Activated naive CD4-positive, alpha-beta T cell treated with anti-CD3 and anti-CD28 coated beads, Interleukin-2, amount 10 ng/mL, durations not matched to agents 7 days and 5 days (primary cell): ENCODE data around the gene PLPPR1.

Experiments
- CTCF ChIA-PET: fragments of 350-600 bp; sonication (Branson Sonifier 250); formaldehyde crosslinking; loops from one replicate; lab custom pipeline; 2021; ENCODE audit warnings: antibody characterized with exemption; lab: Charles Lee
- DNase-seq: peaks from one replicate; pipeline ENCODE4 v3.0.0-alpha.2; 2020
- H3K27ac Mint-ChIP-seq: one replicate; pipeline ENCODE4 v1.8.0; 2021; ENCODE audit warnings: mild to moderate bottlenecking, moderate library complexity, mixed read lengths
- H3K27me3 Mint-ChIP-seq: one replicate; pipeline ENCODE4 v1.8.0; 2021; ENCODE audit warnings: mild to moderate bottlenecking, mixed read lengths
- H3K36me3 Mint-ChIP-seq: one replicate; pipeline ENCODE4 v1.8.0; 2021; ENCODE audit warnings: mixed read lengths
- H3K4me1 Mint-ChIP-seq: one replicate; pipeline ENCODE4 v1.8.0; 2021; ENCODE audit warnings: mixed read lengths
- H3K4me3 Mint-ChIP-seq: one replicate; pipeline ENCODE4 v1.8.0; 2021; ENCODE audit warnings: mild to moderate bottlenecking, moderate library complexity, mixed read lengths
- H3K9me3 Mint-ChIP-seq: one replicate; pipeline ENCODE4 v1.8.0; 2021; ENCODE audit warnings: mixed read lengths

PLPPR1 gene

DNA sequence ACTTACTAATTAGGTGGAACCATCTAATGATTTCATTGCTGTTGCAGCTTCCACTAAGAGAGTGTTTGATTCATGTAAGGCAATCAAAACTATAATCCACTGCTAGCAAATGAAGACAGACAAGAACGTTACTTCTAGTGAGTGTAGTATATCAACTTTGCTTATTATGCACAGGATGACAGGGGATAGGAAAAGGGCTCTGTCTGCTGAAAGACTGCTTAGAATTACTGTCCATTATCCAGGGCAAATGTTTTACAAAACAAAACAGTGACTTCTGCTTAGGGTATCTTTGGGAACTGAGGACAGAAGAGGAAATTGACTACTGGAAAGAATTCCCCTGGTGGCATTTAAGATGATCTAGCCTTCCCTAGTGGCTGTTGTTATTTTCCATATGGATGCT is 40.2 kb downstream of the PLPPR1 start:
- H3K4me1 Mint-ChIP-seq: no peaks in the 10 kb centered on the region
- no peaks in the 10 kb centered on the region for H3K9me3 Mint-ChIP-seq
- no peaks in the 10 kb centered on the region for H3K27me3 Mint-ChIP-seq
- no peaks in the 10 kb centered on the region for H3K36me3 Mint-ChIP-seq
- CTCF ChIA-PET: no interaction called here
- DNase-seq: no peak
- no peak overlapping the region for H3K4me3 Mint-ChIP-seq
- H3K27ac Mint-ChIP-seq: no peak overlapping the region

DNA sequence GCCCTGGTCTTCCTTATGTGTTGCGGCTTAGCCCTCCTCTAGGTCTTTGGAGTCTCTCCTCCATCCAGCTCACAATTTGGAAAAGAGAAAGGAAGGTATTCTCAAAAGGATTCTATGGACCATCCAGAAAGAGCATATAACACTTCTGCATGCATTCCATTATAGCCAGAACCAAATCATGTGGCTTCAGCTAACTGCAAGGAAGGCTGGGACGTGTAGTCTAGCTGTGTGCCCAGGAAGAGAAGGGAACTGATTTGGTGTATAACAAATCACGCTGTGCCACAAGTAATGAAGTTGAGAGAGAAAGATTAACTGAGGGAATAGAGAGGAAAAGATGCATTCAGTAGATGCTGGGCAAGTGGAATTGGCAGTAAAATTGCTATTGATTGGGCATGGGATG is 43.7 kb downstream of the PLPPR1 start:
- H3K27me3 Mint-ChIP-seq: no peaks in the 10 kb centered on the region
- H3K36me3 Mint-ChIP-seq: no peaks in the 10 kb centered on the region
- no peak overlapping the region for H3K4me3 Mint-ChIP-seq
- H3K4me1 Mint-ChIP-seq: no peaks in the 10 kb centered on the region
- CTCF ChIA-PET: no interaction called here
- no peaks in the 10 kb centered on the region for H3K9me3 Mint-ChIP-seq
- DNase-seq: no peak
- no peak overlapping the region for H3K27ac Mint-ChIP-seq

DNA sequence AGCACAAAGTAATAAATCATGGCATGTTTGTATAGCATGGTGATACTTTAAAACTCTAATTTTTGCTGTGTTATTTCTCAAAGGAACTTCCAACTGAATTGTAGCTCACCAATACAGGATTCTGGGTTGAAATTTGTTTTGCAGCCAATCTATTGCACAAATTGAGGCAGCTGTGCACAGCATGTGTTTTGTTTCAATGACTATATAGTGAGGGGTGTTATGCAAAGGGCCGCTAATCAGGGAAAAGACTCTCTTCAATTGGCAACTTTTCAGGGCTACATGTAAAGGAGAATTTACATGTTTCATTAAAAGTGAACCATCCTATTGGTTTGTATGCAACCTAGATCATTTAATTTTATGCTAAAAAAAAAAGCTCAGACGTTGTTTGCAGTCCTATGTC is 44.6 kb downstream of the PLPPR1 start:
- Mint-ChIP-seq H3K36me3 (no peaks in the 10 kb centered on the region), H3K9me3 (no peaks in the 10 kb centered on the region), H3K4me3 (no peak overlapping the region), H3K27ac (no peak overlapping the region), H3K27me3 (no peaks in the 10 kb centered on the region), H3K4me1 (no peaks in the 10 kb centered on the region)
- CTCF ChIA-PET: no interaction called here
- no peak for DNase-seq

- H3K27ac Mint-ChIP-seq: no peak overlapping the region
- H3K4me1 Mint-ChIP-seq: no peaks in the 10 kb centered on the region
- H3K36me3 Mint-ChIP-seq: no peaks in the 10 kb centered on the region
- no peaks in the 10 kb centered on the region for H3K27me3 Mint-ChIP-seq
- no peaks in the 10 kb centered on the region for H3K9me3 Mint-ChIP-seq
- DNase-seq: no peak
- H3K4me3 Mint-ChIP-seq: no peak overlapping the region
- CTCF ChIA-PET: no interaction called here
These were observed 53.1 kb downstream of the PLPPR1 start for GRCh38 chr9:101081641-101082040.

DNA sequence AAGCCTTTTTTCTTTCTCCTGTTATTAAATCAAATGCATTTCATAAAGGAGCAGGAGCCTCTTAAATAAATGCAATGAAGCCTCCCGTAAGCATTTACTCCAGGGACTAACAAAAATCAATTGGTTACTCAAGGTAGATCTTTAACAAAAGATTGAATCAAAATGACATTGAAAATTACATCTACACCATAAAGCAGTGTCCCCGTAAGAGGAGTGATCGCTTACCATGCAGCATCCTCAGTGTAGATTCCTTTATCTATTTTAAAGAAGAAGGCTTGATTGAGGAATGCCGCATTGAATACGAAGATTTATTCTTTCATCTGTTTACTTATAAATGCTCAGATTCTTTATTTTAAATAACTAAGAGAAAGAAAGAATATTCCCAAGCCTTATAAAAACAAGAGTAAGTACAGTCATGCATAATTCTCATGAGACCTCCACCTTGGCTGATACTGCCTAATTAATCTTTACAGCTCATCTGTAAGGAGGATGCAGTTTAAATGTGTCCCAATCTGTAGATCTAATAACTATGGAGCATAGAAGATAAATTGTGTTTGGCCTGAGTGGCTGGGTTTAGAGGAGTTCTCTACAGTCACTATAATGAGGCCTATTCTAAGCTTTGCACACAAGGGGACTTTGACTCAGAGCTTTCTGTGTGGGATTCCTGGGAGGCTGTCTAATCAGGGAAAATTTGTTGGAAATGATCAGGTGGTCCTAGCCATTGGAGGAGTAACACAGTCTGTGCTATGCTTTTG is 55.1 kb downstream of the PLPPR1 start:
- DNase-seq: no peak
- Mint-ChIP-seq H3K9me3 (no peaks in the 10 kb centered on the region), H3K36me3 (no peaks in the 10 kb centered on the region), H3K4me3 (no peak overlapping the region), H3K27me3 (no peaks in the 10 kb centered on the region), H3K4me1 (no peaks in the 10 kb centered on the region), H3K27ac (no peak overlapping the region)
- CTCF ChIA-PET: no interaction called here

DNA sequence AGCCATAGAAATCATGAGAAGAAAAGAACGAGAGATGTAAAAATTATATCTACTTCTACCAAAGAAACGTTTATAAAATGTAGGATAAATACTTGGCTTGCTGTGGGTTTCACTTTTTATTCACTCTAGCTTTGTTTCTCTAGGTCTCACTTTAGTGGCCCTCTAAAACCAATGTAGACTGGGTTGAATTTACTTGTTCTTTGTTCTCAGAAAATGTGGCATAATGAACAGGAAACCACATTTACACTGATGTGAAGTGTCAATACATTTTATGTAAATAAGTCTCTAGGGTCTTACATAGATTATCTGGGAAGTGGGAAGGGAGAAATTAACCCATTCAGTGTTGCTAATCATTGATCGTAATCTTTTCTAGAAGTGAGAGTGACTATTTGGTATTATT is 58.9 kb downstream of the PLPPR1 start:
- H3K27me3 Mint-ChIP-seq: no peaks in the 10 kb centered on the region

DNA sequence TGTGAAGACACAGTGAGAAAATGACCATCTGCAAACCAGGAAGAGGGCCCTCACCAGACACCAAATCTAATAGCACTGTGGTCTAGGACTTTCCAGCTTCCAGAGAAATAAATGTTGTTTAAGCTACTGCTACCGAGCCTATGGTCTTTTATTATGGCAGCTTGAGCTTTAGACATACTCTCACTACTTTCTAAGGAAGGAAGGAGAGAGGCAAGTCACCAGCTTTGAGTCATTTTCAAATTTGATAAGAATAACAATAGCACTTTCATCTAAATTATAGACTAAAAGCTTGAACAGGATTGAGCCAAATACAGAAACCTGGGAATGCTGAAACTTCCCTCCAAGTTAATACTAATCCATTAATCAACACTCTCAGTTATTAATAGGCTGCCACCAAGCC is 64.4 kb downstream of the PLPPR1 start:
- CTCF ChIA-PET: no interaction called here
- DNase-seq: no peak
- Mint-ChIP-seq H3K27me3 (no peaks in the 10 kb centered on the region), H3K4me1 (no peaks in the 10 kb centered on the region), H3K4me3 (no peak overlapping the region), H3K36me3 (no peaks in the 10 kb centered on the region), H3K27ac (no peak overlapping the region), H3K9me3 (no peaks in the 10 kb centered on the region)

More for the DNA sequence above, 58.9 kb downstream of the PLPPR1 start:
- Mint-ChIP-seq H3K9me3 (no peaks in the 10 kb centered on the region), H3K4me3 (no peak overlapping the region), H3K36me3 (no peaks in the 10 kb centered on the region), H3K27ac (no peak overlapping the region), H3K4me1 (no peaks in the 10 kb centered on the region)
- DNase-seq: no peak
- CTCF ChIA-PET: no interaction called here

DNA sequence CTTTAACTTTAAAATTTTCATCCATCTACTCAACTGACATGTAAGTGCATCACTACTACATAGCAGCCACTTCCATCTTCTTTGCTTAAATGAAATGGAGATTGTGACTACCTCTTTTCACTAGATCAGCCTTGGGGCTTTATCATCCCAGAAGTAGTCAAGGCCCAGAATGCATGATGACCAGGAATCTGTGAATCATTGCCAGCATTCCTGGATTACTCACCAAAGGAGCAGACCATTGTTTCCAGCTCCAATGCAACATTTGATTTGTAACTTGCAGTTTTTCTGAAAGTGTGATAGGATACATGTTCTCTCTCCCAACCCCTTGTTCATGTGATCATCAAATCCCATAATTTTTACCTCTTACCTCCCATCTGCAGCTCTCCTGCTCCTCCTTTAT is 65.1 kb downstream of the PLPPR1 start:
- no peaks in the 10 kb centered on the region for H3K4me1 Mint-ChIP-seq
- no peaks in the 10 kb centered on the region for H3K9me3 Mint-ChIP-seq
- H3K4me3 Mint-ChIP-seq: no peak overlapping the region
- no peaks in the 10 kb centered on the region for H3K27me3 Mint-ChIP-seq
- no peak for DNase-seq
- CTCF ChIA-PET: no interaction called here
- H3K27ac Mint-ChIP-seq: no peak overlapping the region
- H3K36me3 Mint-ChIP-seq: no peaks in the 10 kb centered on the region

DNA sequence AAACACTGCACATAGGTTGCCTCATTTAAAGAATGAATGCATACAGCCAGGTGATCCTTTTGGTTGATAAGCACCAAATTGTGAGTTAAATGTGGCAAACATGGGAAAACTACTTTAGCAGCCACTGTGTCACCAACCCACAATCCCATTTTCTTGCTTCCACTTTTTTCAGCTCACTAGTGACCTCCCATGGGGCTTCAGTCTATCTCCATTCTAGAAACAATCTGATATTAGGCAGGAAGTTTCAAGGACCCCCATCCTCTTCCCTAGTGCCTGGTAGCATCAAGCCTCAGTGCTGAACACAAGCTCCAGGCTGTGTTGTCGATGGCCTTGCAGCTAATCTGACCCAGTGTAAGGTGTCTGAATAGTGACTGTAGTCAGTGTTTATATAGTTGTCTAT is 66.2 kb downstream of the PLPPR1 start:
- no peak overlapping the region for H3K27ac Mint-ChIP-seq
- H3K36me3 Mint-ChIP-seq: no peaks in the 10 kb centered on the region
- no peaks in the 10 kb centered on the region for H3K4me1 Mint-ChIP-seq
- DNase-seq: no peak
- no peak overlapping the region for H3K4me3 Mint-ChIP-seq
- H3K27me3 Mint-ChIP-seq: no peaks in the 10 kb centered on the region
- CTCF ChIA-PET: interaction anchor here (1.0 kb wide), 1 partner anchor 19 kb away, joined by 3 read pairs; no protein-coding TSS in a partner anchor
- no peaks in the 10 kb centered on the region for H3K9me3 Mint-ChIP-seq

GRCh38 chr9:101097210-101097609 is 68.7 kb downstream of the PLPPR1 start:
- CTCF ChIA-PET: no interaction called here

DNA sequence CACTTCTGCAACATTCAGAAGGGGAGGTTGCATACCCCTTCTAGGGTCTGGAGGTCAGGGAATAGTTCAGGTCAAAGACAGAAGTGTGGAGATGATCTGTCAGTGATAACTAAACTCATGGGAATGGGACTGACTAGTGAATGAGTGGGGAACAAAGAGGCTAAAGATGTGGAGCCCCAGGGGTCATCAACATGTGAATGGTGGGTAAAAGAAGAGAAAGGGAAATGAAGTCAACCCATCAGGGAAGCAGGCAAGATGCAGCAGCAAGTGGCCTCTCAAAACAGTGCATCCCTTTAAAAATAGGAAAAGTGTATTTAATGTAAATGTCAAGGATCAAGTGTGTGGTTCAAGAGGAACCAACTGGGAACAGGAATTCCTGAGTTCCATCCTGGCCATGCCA is 69.9 kb downstream of the PLPPR1 start:
- no peaks in the 10 kb centered on the region for H3K4me1 Mint-ChIP-seq
- H3K27ac Mint-ChIP-seq: no peak overlapping the region
- CTCF ChIA-PET: no interaction called here
- no peak for DNase-seq
- no peaks in the 10 kb centered on the region for H3K27me3 Mint-ChIP-seq
- no peaks in the 10 kb centered on the region for H3K9me3 Mint-ChIP-seq
- H3K4me3 Mint-ChIP-seq: no peak overlapping the region
- no peaks in the 10 kb centered on the region for H3K36me3 Mint-ChIP-seq

More at GRCh38 chr9:101097210-101097609, 68.7 kb downstream of the PLPPR1 start:
- Mint-ChIP-seq H3K4me1 (no peaks in the 10 kb centered on the region), H3K9me3 (no peaks in the 10 kb centered on the region), H3K27ac (no peak overlapping the region), H3K27me3 (no peaks in the 10 kb centered on the region), H3K36me3 (no peaks in the 10 kb centered on the region), H3K4me3 (no peak overlapping the region)
- no peak for DNase-seq

- Mint-ChIP-seq H3K9me3 (peaks cover 2% of the 10 kb centered on the region), H3K27ac (no peak overlapping the region), H3K4me1 (no peaks in the 10 kb centered on the region), H3K4me3 (no peak overlapping the region), H3K36me3 (no peaks in the 10 kb centered on the region), H3K27me3 (peaks cover 3% of the 10 kb centered on the region)
- DNase-seq: no peak
- CTCF ChIA-PET: no interaction called here
These were observed 85.8 kb downstream of the PLPPR1 start for GRCh38 chr9:101114317-101114716.

- DNase-seq: no peak
- Mint-ChIP-seq H3K27ac (no peak overlapping the region), H3K4me1 (no peaks in the 10 kb centered on the region), H3K36me3 (no peaks in the 10 kb centered on the region), H3K9me3 (no peaks in the 10 kb centered on the region), H3K27me3 (peaks cover 3% of the 10 kb centered on the region), H3K4me3 (no peak overlapping the region)
- CTCF ChIA-PET: no interaction called here
These were observed 86.6 kb downstream of the PLPPR1 start for GRCh38 chr9:101115102-101115501.

DNA sequence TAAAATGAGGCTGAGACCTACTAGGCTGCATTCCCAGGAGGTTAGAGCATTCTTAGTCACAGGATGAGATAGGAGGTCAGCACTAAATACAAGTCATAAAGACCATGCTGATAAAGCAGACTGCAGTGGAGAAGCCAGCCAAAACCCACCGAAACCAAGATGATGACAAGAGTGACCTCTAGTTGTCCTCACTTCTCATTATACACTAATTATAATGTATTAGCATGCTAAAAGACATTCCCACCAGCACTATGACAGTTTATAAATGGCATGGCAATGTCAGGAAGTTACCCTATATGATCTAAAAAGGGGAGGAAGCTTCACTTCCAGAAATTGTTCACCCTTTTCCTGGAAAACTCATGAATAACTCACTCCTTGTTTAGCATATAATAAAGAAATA is 88.6 kb downstream of the PLPPR1 start:
- H3K27ac Mint-ChIP-seq: no peak overlapping the region
- CTCF ChIA-PET: no interaction called here

DNA sequence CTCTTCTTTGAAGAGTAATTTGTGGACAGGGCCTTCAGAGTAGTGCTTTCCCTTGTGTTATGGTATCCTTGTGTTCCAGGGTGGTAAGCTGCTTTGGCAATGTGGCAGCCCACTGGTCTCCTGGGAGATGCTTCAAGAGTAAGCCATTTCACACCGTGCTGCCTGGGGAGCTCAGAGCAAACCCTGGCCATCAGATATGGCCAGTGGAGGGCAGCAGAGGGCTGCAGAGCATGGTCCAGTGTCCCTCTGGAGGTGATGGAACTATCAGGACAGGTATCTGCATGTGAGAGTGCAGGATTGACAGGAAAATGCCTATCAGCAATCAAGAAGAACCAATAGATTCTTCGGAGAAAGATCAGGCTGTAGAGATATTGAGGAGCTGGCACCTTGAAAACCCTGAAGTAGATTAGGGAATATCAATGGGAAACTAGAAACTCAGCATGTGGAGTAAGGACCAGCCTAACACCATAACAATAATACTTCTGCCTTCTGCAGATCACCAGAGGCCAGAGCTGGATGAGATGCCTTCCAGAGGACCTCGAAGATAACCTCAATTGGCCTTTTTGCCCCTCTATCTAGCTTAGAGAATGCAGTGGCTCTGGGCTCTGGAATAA is 90.8 kb downstream of the PLPPR1 start:
- H3K9me3 Mint-ChIP-seq: no peaks in the 10 kb centered on the region
- H3K4me1 Mint-ChIP-seq: no peaks in the 10 kb centered on the region
- CTCF ChIA-PET: interaction anchor here (0.6 to 1.5 kb wide), 7 partner anchors 20 to 1477 kb away, joined by 3 to 10 read pairs (median 3); no protein-coding TSS in a partner anchor
- H3K36me3 Mint-ChIP-seq: no peaks in the 10 kb centered on the region
- H3K27me3 Mint-ChIP-seq: peaks cover 3% of the 10 kb centered on the region
- DNase-seq: peak; percentile 24
- H3K27ac Mint-ChIP-seq: no peak overlapping the region
- no peak overlapping the region for H3K4me3 Mint-ChIP-seq

More for the DNA sequence above, 88.6 kb downstream of the PLPPR1 start:
- no peaks in the 10 kb centered on the region for H3K36me3 Mint-ChIP-seq
- H3K27me3 Mint-ChIP-seq: peaks cover 3% of the 10 kb centered on the region
- H3K4me3 Mint-ChIP-seq: no peak overlapping the region
- H3K9me3 Mint-ChIP-seq: no peaks in the 10 kb centered on the region
- H3K4me1 Mint-ChIP-seq: no peaks in the 10 kb centered on the region
- DNase-seq: no peak
